HepG2 (cell line): ENCODE data around the gene ACAP2. TPM values are rescaled to one million over a fixed set of nuclear protein-coding genes. Genes with fewer than 3 reads are reported as not detected.

ENCODE experiments used
- CENPT ChIP-seq: sonication (generic); formaldehyde crosslinking; IDR thresholded peaks from 2 replicates; pipeline ENCODE4 v1.8.0; 2022; ENCODE audit warnings: low read depth, mild to moderate bottlenecking, moderate library complexity, missing genetic modification reagents
- CSRNP1 ChIP-seq: sonication (generic); formaldehyde crosslinking; IDR thresholded peaks from 2 replicates; pipeline ENCODE4 v1.8.1; 2023; ENCODE audit warnings: mild to moderate bottlenecking, missing genetic modification reagents
- CSRNP2 ChIP-seq: sonication (generic); formaldehyde crosslinking; conservative IDR thresholded peaks from 2 replicates; pipeline ENCODE4 v1.8.0; 2022; ENCODE audit warnings: low read depth, missing genetic modification reagents
- DPF2 ChIP-seq: sonication (generic); formaldehyde crosslinking; IDR thresholded peaks from 2 replicates; pipeline ENCODE4 v1.4.0; 2020; ENCODE audit warnings: mild to moderate bottlenecking, low read depth, missing genetic modification reagents, borderline replicate concordance
- DZIP1 ChIP-seq: sonication (generic); formaldehyde crosslinking; IDR thresholded peaks from 2 replicates; pipeline ENCODE4 v1.5.0; 2020; ENCODE audit warnings: mild to moderate bottlenecking, missing genetic modification reagents
- E2F2 ChIP-seq: sonication (generic); formaldehyde crosslinking; IDR thresholded peaks from 2 replicates; pipeline ENCODE4 v1.4.0; 2020; ENCODE audit warnings: missing genetic modification reagents, borderline replicate concordance
- GLMP ChIP-seq: sonication (generic); formaldehyde crosslinking; IDR thresholded peaks from 2 replicates; pipeline ENCODE4 v1.9.0; 2021; ENCODE audit warnings: missing genetic modification reagents, mild to moderate bottlenecking, borderline replicate concordance
- HCFC1 ChIP-seq: fragments of 150-350 bp; IDR thresholded peaks from 2 replicates; pipeline ENCODE4 v1.6.1; 2014; ENCODE audit warnings: low read depth, low read length
- HMGA1 ChIP-seq: sonication (generic); formaldehyde crosslinking; conservative IDR thresholded peaks from 2 replicates; pipeline ENCODE4 v1.4.0; 2020; ENCODE audit warnings: missing genetic modification reagents
- MZF1 ChIP-seq: sonication (generic); formaldehyde crosslinking; IDR thresholded peaks from 2 replicates; pipeline ENCODE4 v1.8.1; 2023; ENCODE audit warnings: mild to moderate bottlenecking, missing genetic modification reagents, borderline replicate concordance
- ZFAT ChIP-seq: sonication (generic); formaldehyde crosslinking; conservative IDR thresholded peaks from 2 replicates; pipeline ENCODE4 v1.8.1; 2023; ENCODE audit warnings: missing genetic modification reagents, inconsistent platforms
- ZFP36L2 ChIP-seq: sonication (generic); formaldehyde crosslinking; IDR thresholded peaks from 2 replicates; pipeline ENCODE4 v1.4.0; 2020; ENCODE audit warnings: missing genetic modification reagents
- ZNF446 ChIP-seq: sonication (generic); formaldehyde crosslinking; IDR thresholded peaks from 2 replicates; pipeline ENCODE4 v1.5.0; 2020; ENCODE audit warnings: mild to moderate bottlenecking, missing genetic modification reagents
- ZNF451 ChIP-seq: sonication (generic); formaldehyde crosslinking; IDR thresholded peaks from 2 replicates; pipeline ENCODE4 v1.5.0; 2020; ENCODE audit warnings: mild to moderate bottlenecking, missing genetic modification reagents
- ZNF7 ChIP-seq: IDR thresholded peaks from 2 replicates; pipeline ENCODE4 v1.6.1; 2016; ENCODE audit warnings: missing biosample characterization, missing genetic modification reagents
- ZNF710 ChIP-seq: sonication (generic); formaldehyde crosslinking; IDR thresholded peaks from 2 replicates; pipeline ENCODE4 v1.5.0; 2020; ENCODE audit warnings: mild to moderate bottlenecking, missing genetic modification reagents, borderline replicate concordance
- ZNF773 ChIP-seq: sonication (generic); formaldehyde crosslinking; IDR thresholded peaks from 2 replicates; pipeline ENCODE4 v1.4.0; 2020; ENCODE audit warnings: missing genetic modification reagents, borderline replicate concordance
- ZNF839 ChIP-seq: sonication (generic); formaldehyde crosslinking; IDR thresholded peaks from 2 replicates; pipeline ENCODE4 v1.4.0; 2020; ENCODE audit warnings: missing genetic modification reagents, mild to moderate bottlenecking, borderline replicate concordance
- polyA plus RNA-seq, 8 experiments: library from polyadenylated mRNA; depleted of rRNA in 3 of 8; stranded (reverse) in 7 of 8; unstranded in 1 of 8; fragments of >200 nt; fragmentation: Illumina TruSeq in 4 of 8; extraction: Trizol in 4 of 8; gene quantifications; 2 replicates each; pipeline versions ENCODE4 v1.2.1 to v1.2.3, GENCODE V29; 2011 to 2016; ENCODE audit warnings: low read depth in 4 of 8, missing spikeins in 1 of 8, mixed read lengths in 1 of 8; ENCODE audit not compliant: insufficient read depth in 1 of 8
- total RNA-seq, 5 experiments: library from RNA; depleted of rRNA; stranded (reverse); fragments of >200 nt; fragmentation: Illumina TruSeq; extraction: Trizol; gene quantifications; 2 replicates each; pipeline ENCODE4 v1.2.3, GENCODE V29; 2016; ENCODE audit warnings: low read depth in 1 of 5

ACAP2 gene
- total and polyA plus RNA-seq, 2 of the 13 experiments (the other 11 are each of a cell fraction or from before 2014, with no cell fraction given) = 7.3 to 23.9 TPM

GRCh38 chr3:195270079-195270816 is 172.6 kb downstream of the ACAP2 start (continued):
- TF ChIP-seq GLMP (no peak), HCFC1 (no peak), ZFP36L2 (CRISPR knock-in tag) (no peak), ZFAT (CRISPR knock-in tag) (peak; percentile 92; the same call in 1 of the 2 replicates), CENPT (CRISPR knock-in tag) (no peak; the same call in 1 of the 2 replicates), ZNF446 (0 out of 2 replicates have a peak, but pooled peaks have one; percentile 38), ZNF451 (CRISPR knock-in tag) (peak; percentile 79; the same call in 1 of the 2 replicates), CSRNP2 (no peak), ZNF773 (peak; percentile 83; the same call in 1 of the 2 replicates), CSRNP1 (no peak), ZNF839 (CRISPR knock-in tag) (no peak), E2F2 (CRISPR knock-in tag) (peak; percentile 78), ZNF7 (no peak), DPF2 (CRISPR knock-in tag) (no peak), DZIP1 (0 out of 2 replicates have a peak, but pooled peaks have one; percentile 54), ZNF710 (CRISPR knock-in tag) (peak; percentile 36; the same call in 1 of the 2 replicates), MZF1 (no peak), HMGA1 (CRISPR knock-in tag) (no peak)
